Measurements from ENCODE around the gene VDAC2. TPM values are rescaled to one million over a fixed set of nuclear protein-coding genes. Genes with fewer than 3 reads are reported as not detected.

The VDAC2 gene
- total RNA-seq, 2 experiments from 2014 or later, result 81.4 to 182 TPM

GRCh38 chr10:75179657-75180177, 30.9 kb upstream of the VDAC2 start:
- no TSS peak for BruUV-seq (replicated peaks)
- intact Hi-C loops (cut with micrococcal nuclease; ENCODE audit: unreplicated experiment), result no loop called here

GRCh38 chr10:75180592-75180991, 30.0 kb upstream of the VDAC2 start:
- Histone ChIP-seq H3K9me2 (ENCODE audit: insufficient read depth, low read length) (no peaks in the 10 kb centered on the region), H3K36me3 (ENCODE audit: insufficient read depth, low read length) (peaks cover 31% of the 10 kb centered on the region; the same call in 1 of the 2 replicates), H3K4me1 (ENCODE audit: insufficient read depth, low read length, poor library complexity, severe bottlenecking) (no peaks in the 10 kb centered on the region), H3K27ac (ENCODE audit: low read depth, low read length, poor library complexity, severe bottlenecking) (no peak overlapping the region), H3K9me3 (ENCODE audit: low read length) (no peaks in the 10 kb centered on the region), H3K79me2 (ENCODE audit: insufficient read depth, low read depth, low read length) (no peaks in the 10 kb centered on the region), H3K4me3 (ENCODE audit: low read depth, low read length, poor library complexity, severe bottlenecking) (no peak overlapping the region), H3K4me2 (ENCODE audit: low read length) (no peak overlapping the region), H4K20me1 (ENCODE audit: insufficient read depth, low read length) (no peaks in the 10 kb centered on the region), H2AFZ (ENCODE audit: low read length) (no peak overlapping the region)
- ChIA-PET POLR2A (interaction anchor here (0.7 kb wide), 1 partner anchor 14 kb away, joined by 3 read pairs; no protein-coding TSS in a partner anchor), CTCF (ENCODE audit: unreplicated experiment) (no interaction called here)
- TF ChIP-seq CTCF (conservative IDR thresholded peaks at IDR 0.05; ENCODE audit: low read length), result no peak
- TF ChIP-seq EZH2phosphoT487 (IDR thresholded peaks at IDR 0.05; ENCODE audit: borderline replicate concordance, low read depth, low read length), result no peak
- BruUV-seq (replicated peaks), result no TSS peak
- intact Hi-C loops (cut with micrococcal nuclease; ENCODE audit: unreplicated experiment), result no loop called here
- DNase-seq (ENCODE audit: low spot score), result no peak

More at GRCh38 chr10:75179657-75180177, 30.9 kb upstream of the VDAC2 start:
- Histone ChIP-seq H3K27ac (ENCODE audit: low read depth, low read length, poor library complexity, severe bottlenecking) (no peak overlapping the region), H3K9me3 (ENCODE audit: low read length) (no peaks in the 10 kb centered on the region), H4K20me1 (ENCODE audit: insufficient read depth, low read length) (no peaks in the 10 kb centered on the region), H3K4me3 (ENCODE audit: low read depth, low read length, poor library complexity, severe bottlenecking) (no peak overlapping the region), H3K4me2 (ENCODE audit: low read length) (no peak overlapping the region), H2AFZ (ENCODE audit: low read length) (no peak overlapping the region), H3K9me2 (ENCODE audit: insufficient read depth, low read length) (no peaks in the 10 kb centered on the region), H3K4me1 (ENCODE audit: insufficient read depth, low read length, poor library complexity, severe bottlenecking) (no peaks in the 10 kb centered on the region), H3K36me3 (ENCODE audit: insufficient read depth, low read length) (peaks cover 31% of the 10 kb centered on the region; the same call in 1 of the 2 replicates), H3K79me2 (ENCODE audit: insufficient read depth, low read depth, low read length) (no peaks in the 10 kb centered on the region)
- TF ChIP-seq EZH2phosphoT487 (IDR thresholded peaks at IDR 0.05; ENCODE audit: borderline replicate concordance, low read depth, low read length) (no peak), CTCF (conservative IDR thresholded peaks at IDR 0.05; ENCODE audit: low read length) (no peak)
- ChIA-PET CTCF (ENCODE audit: unreplicated experiment) (no interaction called here), POLR2A (interaction anchor here (0.6 to 1.1 kb wide), 5 partner anchors 8 to 965 kb away, joined by 3 to 6 read pairs (median 3); no protein-coding TSS in a partner anchor)
- no peak for DNase-seq (ENCODE audit: low spot score)

- Histone ChIP-seq H3K79me2 (ENCODE audit: insufficient read depth, low read depth, low read length) (no peaks in the 10 kb centered on the region), H3K4me2 (ENCODE audit: low read length) (no peak overlapping the region), H3K9me3 (ENCODE audit: low read length) (no peaks in the 10 kb centered on the region), H3K36me3 (ENCODE audit: insufficient read depth, low read length) (peaks cover 27% of the 10 kb centered on the region; the same call in 1 of the 2 replicates), H3K4me3 (ENCODE audit: low read depth, low read length, poor library complexity, severe bottlenecking) (no peak overlapping the region), H4K20me1 (ENCODE audit: insufficient read depth, low read length) (no peaks in the 10 kb centered on the region), H3K4me1 (ENCODE audit: insufficient read depth, low read length, poor library complexity, severe bottlenecking) (no peaks in the 10 kb centered on the region), H3K27ac (ENCODE audit: low read depth, low read length, poor library complexity, severe bottlenecking) (no peak overlapping the region), H3K9me2 (ENCODE audit: insufficient read depth, low read length) (no peaks in the 10 kb centered on the region), H2AFZ (ENCODE audit: low read length) (no peak overlapping the region)
- no peak for DNase-seq (ENCODE audit: low spot score)
- ChIA-PET POLR2A (no interaction called here), CTCF (ENCODE audit: unreplicated experiment) (no interaction called here)
- TF ChIP-seq CTCF (conservative IDR thresholded peaks at IDR 0.05; ENCODE audit: low read length), result no peak
- TF ChIP-seq EZH2phosphoT487 (IDR thresholded peaks at IDR 0.05; ENCODE audit: borderline replicate concordance, low read depth, low read length), result no peak
- intact Hi-C loops (cut with micrococcal nuclease; ENCODE audit: unreplicated experiment), result no loop called here
- no TSS peak for BruUV-seq (replicated peaks)
Observed at GRCh38 chr10:75181073-75181472, 29.5 kb upstream of the VDAC2 start.

Data from OCI-LY7 (cell line).